ENCODE data around the gene NOP14. TPM values are rescaled to one million over a fixed set of nuclear protein-coding genes. Genes with fewer than 3 reads are reported as not detected.
"Not testable (repeated sequence)": the region's sequence is repeated elsewhere in the genome, so short reads cannot be mapped to it uniquely, and the experiment has no call there.

NOP14 gene
- total RNA-seq, 1 donor from 2014 or later, result 35.3 TPM

- peak overlapping the region; percentile 92 for H3K27ac Mint-ChIP-seq (ENCODE audit: unreplicated experiment)
- no peak for FAIRE-seq
These were observed 39.5 kb downstream of the NOP14 start for GRCh38 chr4:2923668-2924173.

GRCh38 chr4:2923141-2923551 is 40.1 kb downstream of the NOP14 start:
- Mint-ChIP-seq H3K27ac (ENCODE audit: unreplicated experiment) (peak overlapping the region; percentile 92), H3K36me3 (ENCODE audit: low read depth, unreplicated experiment) (peaks cover 35% of the 10 kb centered on the region), H3K27me3 (ENCODE audit: low read depth, unreplicated experiment) (no peaks in the 10 kb centered on the region), H3K9me3 (ENCODE audit: unreplicated experiment) (peaks cover 1% of the 10 kb centered on the region), H3K4me3 (ENCODE audit: unreplicated experiment) (peak overlapping the region; percentile 20), H3K4me1 (ENCODE audit: low read depth, unreplicated experiment) (peaks cover 14% of the 10 kb centered on the region)
- Histone ChIP-seq H2AFZ (ENCODE audit: low read depth, low read length) (no peak overlapping the region), H3K79me2 (ENCODE audit: insufficient read depth, low read length) (peaks cover 68% of the 10 kb centered on the region), H4K20me1 (ENCODE audit: insufficient read depth, low read length) (peaks cover 20% of the 10 kb centered on the region), H3K9me3 (ENCODE audit: insufficient read depth, low read depth, low read length) (no peaks in the 10 kb centered on the region), H3K4me3 (ENCODE audit: insufficient read depth, low read depth, low read length) (no peak overlapping the region), H3K36me3 (ENCODE audit: insufficient read depth, low read length) (peaks cover 10% of the 10 kb centered on the region), H3K9ac (ENCODE audit: low read length) (peak overlapping the region; percentile 25), H3K27me3 (ENCODE audit: insufficient read depth, low read length) (no peaks in the 10 kb centered on the region), H3K4me2 (ENCODE audit: low read length) (peak overlapping the region; percentile 67), H3K27ac (ENCODE audit: low read depth, low read length) (peak overlapping the region; percentile 55), H3K4me1 (ENCODE audit: insufficient read depth, low read length) (peaks cover 11% of the 10 kb centered on the region)
- peak; percentile 51 for DNase-seq (ENCODE audit: low read depth)
- TF ChIP-seq CTCF (IDR thresholded peaks at IDR 0.05; ENCODE audit: insufficient read depth, low read depth, low read length) (no peak), EZH2 (IDR thresholded peaks at IDR 0.05; ENCODE audit: insufficient read depth, low read length) (no peak)
- no peak for FAIRE-seq

More at GRCh38 chr4:2923668-2924173, 39.5 kb downstream of the NOP14 start:
- Histone ChIP-seq H3K79me2 (ENCODE audit: insufficient read depth, low read length) (peaks cover 64% of the 10 kb centered on the region), H3K27ac (ENCODE audit: low read depth, low read length) (no peak overlapping the region), H3K4me3 (ENCODE audit: insufficient read depth, low read depth, low read length) (no peak overlapping the region), H3K4me1 (ENCODE audit: insufficient read depth, low read length) (peaks cover 11% of the 10 kb centered on the region), H3K9ac (ENCODE audit: low read length) (no peak overlapping the region), H3K4me2 (ENCODE audit: low read length) (no peak overlapping the region), H2AFZ (ENCODE audit: low read depth, low read length) (no peak overlapping the region), H4K20me1 (ENCODE audit: insufficient read depth, low read length) (peaks cover 26% of the 10 kb centered on the region), H3K27me3 (ENCODE audit: insufficient read depth, low read length) (no peaks in the 10 kb centered on the region), H3K9me3 (ENCODE audit: insufficient read depth, low read depth, low read length) (no peaks in the 10 kb centered on the region), H3K36me3 (ENCODE audit: insufficient read depth, low read length) (peaks cover 12% of the 10 kb centered on the region)
- H3K4me3 Mint-ChIP-seq (ENCODE audit: unreplicated experiment), result no peak overlapping the region
- no peaks in the 10 kb centered on the region for H3K27me3 Mint-ChIP-seq (ENCODE audit: low read depth, unreplicated experiment)
- peaks cover 1% of the 10 kb centered on the region for H3K9me3 Mint-ChIP-seq (ENCODE audit: unreplicated experiment)
- DNase-seq (ENCODE audit: low read depth), result no peak
- H3K36me3 Mint-ChIP-seq (ENCODE audit: low read depth, unreplicated experiment), result peaks cover 33% of the 10 kb centered on the region
- no peak for TF ChIP-seq CTCF (IDR thresholded peaks at IDR 0.05; ENCODE audit: insufficient read depth, low read depth, low read length)
- no peak for TF ChIP-seq EZH2 (IDR thresholded peaks at IDR 0.05; ENCODE audit: insufficient read depth, low read length)
- H3K4me1 Mint-ChIP-seq (ENCODE audit: low read depth, unreplicated experiment), result peaks cover 14% of the 10 kb centered on the region

- Histone ChIP-seq H3K4me2 (ENCODE audit: low read length) (peak overlapping the region; percentile 67), H4K20me1 (ENCODE audit: insufficient read depth, low read length) (peaks cover 21% of the 10 kb centered on the region), H3K9ac (ENCODE audit: low read length) (peak overlapping the region; percentile 25), H3K4me1 (ENCODE audit: insufficient read depth, low read length) (peaks cover 11% of the 10 kb centered on the region), H3K27ac (ENCODE audit: low read depth, low read length) (peak overlapping the region; percentile 55), H3K79me2 (ENCODE audit: insufficient read depth, low read length) (peaks cover 69% of the 10 kb centered on the region)
- H3K4me3 ChIP-seq (ENCODE audit: insufficient read depth, low read depth, low read length); H3K36me3 ChIP-seq (ENCODE audit: insufficient read depth, low read length); H3K27me3 Mint-ChIP-seq (ENCODE audit: low read depth, unreplicated experiment); H3K9me3 Mint-ChIP-seq (ENCODE audit: unreplicated experiment); H3K9me3 ChIP-seq (ENCODE audit: insufficient read depth, low read depth, low read length); H3K27me3 ChIP-seq (ENCODE audit: insufficient read depth, low read length); H2AFZ ChIP-seq (ENCODE audit: low read depth, low read length); FAIRE-seq: not testable (repeated sequence)
- Mint-ChIP-seq H3K27ac (ENCODE audit: unreplicated experiment) (peak overlapping the region; percentile 92), H3K36me3 (ENCODE audit: low read depth, unreplicated experiment) (peaks cover 38% of the 10 kb centered on the region), H3K4me3 (ENCODE audit: unreplicated experiment) (peak overlapping the region; percentile 68), H3K4me1 (ENCODE audit: low read depth, unreplicated experiment) (peaks cover 14% of the 10 kb centered on the region)
- peak; percentile 55 for DNase-seq (ENCODE audit: low read depth)
These were observed 40.6 kb downstream of the NOP14 start for GRCh38 chr4:2922453-2923101.

- not testable (repeated sequence) for H3K4me3 ChIP-seq (ENCODE audit: insufficient read depth, low read depth, low read length); H3K27ac Mint-ChIP-seq (ENCODE audit: unreplicated experiment); FAIRE-seq; H3K9me3 ChIP-seq (ENCODE audit: insufficient read depth, low read depth, low read length); DNase-seq (ENCODE audit: low read depth); H3K9me3 Mint-ChIP-seq (ENCODE audit: unreplicated experiment); H3K4me2 ChIP-seq (ENCODE audit: low read length); H3K27me3 ChIP-seq (ENCODE audit: insufficient read depth, low read length); H3K9ac ChIP-seq (ENCODE audit: low read length); H3K27ac ChIP-seq (ENCODE audit: low read depth, low read length); H3K27me3 Mint-ChIP-seq (ENCODE audit: low read depth, unreplicated experiment); H2AFZ ChIP-seq (ENCODE audit: low read depth, low read length); H3K4me3 Mint-ChIP-seq (ENCODE audit: unreplicated experiment); H3K36me3 ChIP-seq (ENCODE audit: insufficient read depth, low read length)
- H3K36me3 Mint-ChIP-seq (ENCODE audit: low read depth, unreplicated experiment), result peaks cover 40% of the 10 kb centered on the region
- H3K4me1 Mint-ChIP-seq (ENCODE audit: low read depth, unreplicated experiment), result peaks cover 14% of the 10 kb centered on the region
- Histone ChIP-seq H3K4me1 (ENCODE audit: insufficient read depth, low read length) (peaks cover 11% of the 10 kb centered on the region), H3K79me2 (ENCODE audit: insufficient read depth, low read length) (peaks cover 52% of the 10 kb centered on the region), H4K20me1 (ENCODE audit: insufficient read depth, low read length) (peaks cover 32% of the 10 kb centered on the region)
These were observed 44.5 kb downstream of the NOP14 start for GRCh38 chr4:2918714-2919113.
